Esophagus muscularis mucosa (tissue), 4 donors: ENCODE data around the gene KDM5C.

Experiments
- CTCF ChIP-seq, 3 experiments: fragments of 200-600 bp in 2 of 3; fragments of 450-650 bp in 1 of 3; sonication (generic) in 2 of 3; IDR thresholded peaks; one replicate each; pipeline ENCODE4 v1.5.1; 2017 to 2019; ENCODE audit warnings: antibody characterized with exemption in 3 of 3, mild to moderate bottlenecking in 2 of 3, moderate library complexity in 1 of 3
- EP300 ChIP-seq: sonication (generic); formaldehyde crosslinking; IDR thresholded peaks from one replicate; pipeline ENCODE4 v1.6.1; 2017; ENCODE audit warnings: antibody characterized with exemption
- POLR2A ChIP-seq: fragments of 450-650 bp; IDR thresholded peaks from one replicate; pipeline ENCODE4 v1.6.1; 2017; ENCODE audit warnings: antibody characterized with exemption, moderate library complexity, mild to moderate bottlenecking, low read depth
- POLR2AphosphoS5 ChIP-seq, 2 donors: sonication (generic); formaldehyde crosslinking; IDR thresholded peaks; one replicate each; pipeline ENCODE4 v1.6.1; 2017; ENCODE audit warnings: antibody characterized with exemption in 2 of 2

- TF ChIP-seq POLR2AphosphoS5 (IDR thresholded peaks at IDR 0.05) (no peak), POLR2A (no peak), CTCF (IDR thresholded peaks at IDR 0.05) (no peak), EP300 (no peak)
These were observed 43.2 kb upstream of the KDM5C start for GRCh38 chrX:53268173-53268572.
